K562 (cell line): Measurements from ENCODE around the gene CCDC71L. TPM values are rescaled to one million over a fixed set of nuclear protein-coding genes. Genes with fewer than 3 reads are reported as not detected.
A peak's percentile ranks its signal among the peaks of the same experiment; 100 is the strongest.

Experiments used
- ATF6 ChIP-seq: sonication (generic); formaldehyde crosslinking; IDR thresholded peaks from 2 replicates; pipeline ENCODE4 v1.4.0; 2020; ENCODE audit warnings: mild to moderate bottlenecking, missing genetic modification reagents
- CBX2 ChIP-seq: fragments of 200-600 bp; sonication (generic); IDR thresholded peaks from one replicate; pipeline ENCODE4 v1.6.1; 2012; ENCODE audit warnings: mild to moderate bottlenecking, low read length, inconsistent platforms; ENCODE audit not compliant: insufficient read depth, poor library complexity, severe bottlenecking
- CHD1 ChIP-seq: fragments of 200-600 bp; sonication (generic); IDR thresholded peaks from one replicate; pipeline ENCODE4 v1.6.1; 2012; ENCODE audit warnings: mild to moderate bottlenecking, moderate library complexity, low read length, inconsistent platforms
- CTBP1 ChIP-seq: fragments of 450-650 bp; IDR thresholded peaks from 2 replicates; pipeline ENCODE4 v1.6.1; 2016; ENCODE audit warnings: borderline replicate concordance
- DDX20 ChIP-seq: fragments of 450-650 bp; IDR thresholded peaks from 2 replicates; pipeline ENCODE4 v1.6.1; 2016; ENCODE audit warnings: missing genetic modification characterization, low read depth, mild to moderate bottlenecking, missing compliant biosample characterization, moderate library complexity
- GABPA ChIP-seq: fragments of 200-800 bp; sonication (Bioruptor generic); conservative IDR thresholded peaks from 2 replicates; pipeline ENCODE4 v1.6.1; 2016; ENCODE audit warnings: low read depth, missing genetic modification characterization, missing compliant biosample characterization
- ILK ChIP-seq: fragments of 450-650 bp; IDR thresholded peaks from 2 replicates; pipeline ENCODE4 v1.6.1; 2016; ENCODE audit warnings: missing genetic modification characterization, low read depth, mild to moderate bottlenecking, missing compliant biosample characterization, moderate library complexity, borderline replicate concordance
- NRF1 ChIP-seq, 2 experiments: fragments of 450-650 bp; IDR thresholded peaks in 1 of 2; conservative IDR thresholded peaks in 1 of 2; 2 replicates each; pipeline ENCODE4 v1.6.1; 2014; ENCODE audit warnings: mild to moderate bottlenecking in 2 of 2
- OTX1 ChIP-seq: fragments of 450-650 bp; formaldehyde crosslinking; IDR thresholded peaks from 2 replicates; pipeline ENCODE4 v1.4.0; 2022; ENCODE audit warnings: mild to moderate bottlenecking
- RUNX1 ChIP-seq: sonication (generic); IDR thresholded peaks from 2 replicates; pipeline ENCODE4 v1.6.1; 2016; ENCODE audit warnings: antibody characterized with exemption, low read depth
- TAF7 ChIP-seq: fragments of 450-650 bp; IDR thresholded peaks from 2 replicates; pipeline ENCODE4 v1.6.1; 2016; ENCODE audit warnings: missing genetic modification characterization, missing compliant biosample characterization
- TARDBP ChIP-seq: fragments of 450-650 bp; IDR thresholded peaks from 2 replicates; pipeline ENCODE4 v1.6.1; 2016
- TEAD1 ChIP-seq, 2 experiments: fragments of 450-650 bp in 1 of 2; sonication (generic) in 1 of 2; formaldehyde crosslinking; IDR thresholded peaks; 2 replicates each; pipeline versions ENCODE4 v1.4.0 to v1.8.0; 2020 to 2022; ENCODE audit warnings: mild to moderate bottlenecking in 2 of 2, missing genetic modification reagents in 1 of 2
- TFAM ChIP-seq: fragments of 250-450 bp; sonication (Bioruptor Pico); conservative IDR thresholded peaks from 2 replicates; pipeline ENCODE4 v1.5.0; 2021; ENCODE audit warnings: mild to moderate bottlenecking, moderate library complexity
- TRIM24 ChIP-seq, 2 experiments: fragments of 450-650 bp; IDR thresholded peaks; 2 replicates each; pipeline ENCODE4 v1.6.1; 2016
- ZBTB9 ChIP-seq: fragments of 450-650 bp; formaldehyde crosslinking; IDR thresholded peaks from 2 replicates; pipeline ENCODE4 v1.4.0; 2020; ENCODE audit warnings: mild to moderate bottlenecking, moderate library complexity
- ZFX ChIP-seq: sonication (generic); formaldehyde crosslinking; IDR thresholded peaks from 2 replicates; pipeline ENCODE4 v1.8.0; 2022; ENCODE audit warnings: mild to moderate bottlenecking, missing genetic modification reagents, moderate library complexity
- ZNF140 ChIP-seq: fragments of 250-450 bp; sonication (Bioruptor Pico); IDR thresholded peaks from 2 replicates; pipeline ENCODE4 v1.8.0; 2021; ENCODE audit warnings: moderate library complexity, mild to moderate bottlenecking, inconsistent platforms
- ZNF165 ChIP-seq: fragments of 250-450 bp; sonication (Bioruptor Pico); IDR thresholded peaks from 2 replicates; pipeline ENCODE4 v1.4.0; 2020; ENCODE audit warnings: borderline replicate concordance
- polyA plus RNA-seq, 8 experiments: library from polyadenylated mRNA; depleted of rRNA in 4 of 8; stranded (reverse) in 5 of 8; unstranded in 3 of 8; fragments of >200 nt; fragmentation: Nextera tagmentation in 2 of 8; fragmentation: Illumina TruSeq in 1 of 8; extraction: Ambion mirVana in 2 of 8; extraction: Trizol in 1 of 8; gene quantifications; 2 replicates each; pipeline versions ENCODE4 v1.2.1 to v1.2.3, GENCODE V29; 2011 to 2014; ENCODE audit warnings: inconsistent platforms in 1 of 8, missing spikeins in 1 of 8
- total RNA-seq, 7 experiments: library from RNA; depleted of rRNA in 6 of 7; stranded (reverse); fragments of >200 nt in 6 of 7; fragmentation: Illumina TruSeq in 2 of 7; extraction: Trizol in 2 of 7; gene quantifications; 2 replicates each; pipeline versions ENCODE4 v1.2.1 to v1.2.3, GENCODE V29; 2011 to 2021; ENCODE audit warnings: low replicate concordance in 1 of 7

CCDC71L gene
- total and polyA plus RNA-seq, 9 of the 15 experiments (the other 6 are each of a cell fraction or from before 2014, with no cell fraction given) = 5.7 to 108 (median 25.4) TPM

DNA sequence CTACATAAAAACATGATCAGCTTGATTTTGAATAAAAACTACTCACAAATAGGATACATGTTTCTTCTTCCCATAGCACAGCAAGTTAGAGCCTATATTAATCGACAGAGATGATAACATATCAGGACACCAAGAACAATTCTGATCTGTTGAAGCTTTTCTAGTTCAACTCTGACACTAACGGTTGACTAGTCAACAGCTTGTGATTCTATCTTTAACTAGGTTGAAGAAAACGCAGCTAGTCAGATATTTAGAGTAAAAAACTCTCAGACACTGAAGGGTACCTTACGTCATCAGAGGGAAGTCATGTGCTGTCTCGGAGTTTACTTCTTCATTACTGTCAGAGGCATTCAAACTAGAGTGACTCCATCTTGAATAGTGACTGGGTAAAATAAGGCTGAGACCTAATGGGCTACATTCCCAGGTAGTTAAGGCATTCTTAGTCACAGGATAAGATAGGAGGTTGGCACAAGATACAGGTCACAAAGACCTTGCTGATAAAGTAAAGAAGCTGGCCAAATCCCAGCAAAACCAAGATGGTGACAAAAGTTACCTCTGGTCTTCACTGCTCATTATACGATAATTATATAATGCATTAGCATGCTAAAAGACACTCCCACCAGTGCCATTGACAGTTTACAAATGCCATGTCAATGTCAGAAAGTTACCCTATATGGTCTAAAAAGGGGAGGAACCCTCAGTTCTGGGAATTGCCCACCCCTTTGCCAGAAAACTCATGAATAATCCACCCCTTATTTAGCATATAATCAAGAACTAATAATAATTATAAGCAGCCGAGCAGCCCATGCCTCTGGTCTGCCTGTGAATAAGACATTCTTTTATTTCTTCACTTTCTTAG is 21.3 kb downstream of the CCDC71L start (continued):
- TF ChIP-seq DDX20 (tag) (peak; percentile 87), NRF1 (conservative IDR thresholded peaks at IDR 0.05 in 1 of 2, IDR thresholded peaks at IDR 0.05 in 1 of 2) (no peak), CHD1 (no peak), TEAD1 (CRISPR knock-in tag; IDR thresholded peaks at IDR 0.05) (peak in 1 of 2 experiments; percentile 88; a peak in 2 of 4 replicates), CTBP1 (no peak), OTX1 (CRISPR knock-in tag) (no peak), ZNF165 (no peak; the same call in 1 of the 2 replicates), ILK (tag) (no peak), TAF7 (no peak), CBX2 (no peak), GABPA (tag) (no peak), TFAM (CRISPR knock-in tag) (no peak), ZBTB9 (CRISPR knock-in tag) (peak; percentile 80; the same call in 1 of the 2 replicates), TRIM24 (IDR thresholded peaks at IDR 0.05) (no peak), ATF6 (CRISPR knock-in tag) (no peak), ZFX (CRISPR knock-in tag) (no peak), TARDBP (no peak), ZNF140 (no peak), RUNX1 (no peak)
